Erythroblast (primary cell): ENCODE data around the gene KCNH1.

Experiments used
- DNase-seq, 2 experiments: peaks; one replicate each; lab custom pipeline; 2025; lab: John Stamatoyannopoulos, UW
- GATA1 ChIP-seq: IDR thresholded peaks from 2 replicates; pipeline ENCODE4 v1.6.1; 2011; ENCODE audit warnings: low read depth, mild to moderate bottlenecking, control low read depth, low read length, moderate library complexity
- POLR2A ChIP-seq: IDR thresholded peaks from 2 replicates; pipeline ENCODE4 v1.6.1; 2011; ENCODE audit warnings: mild to moderate bottlenecking, low read length

Gene KCNH1

DNA sequence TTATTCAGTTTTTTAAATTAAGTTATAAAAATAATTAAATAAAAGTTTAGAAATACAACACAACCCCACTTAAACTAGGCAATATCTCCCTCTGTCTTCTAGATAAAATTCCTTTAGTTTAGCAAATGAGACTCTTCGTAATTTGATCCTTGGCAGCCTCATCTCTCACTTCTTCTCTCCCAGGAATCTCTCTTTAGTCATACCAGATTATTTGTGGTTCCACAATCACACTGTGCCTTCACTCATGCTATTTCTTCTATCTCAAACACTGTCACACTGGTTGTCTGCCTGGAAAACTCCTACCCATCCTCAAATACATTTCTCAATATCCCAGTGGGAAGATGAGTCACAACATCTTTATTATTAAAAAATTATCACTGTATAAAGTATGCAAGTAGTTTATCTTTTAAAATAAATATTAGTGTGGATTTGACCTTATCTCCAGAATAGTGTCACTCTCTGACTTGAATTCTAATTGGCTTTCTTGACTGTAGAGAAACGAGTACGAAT, 195.5 kb downstream of the KCNH1 start:
- no peak for TF ChIP-seq GATA1
- TF ChIP-seq POLR2A, result no peak
- no peak for DNase-seq

DNA sequence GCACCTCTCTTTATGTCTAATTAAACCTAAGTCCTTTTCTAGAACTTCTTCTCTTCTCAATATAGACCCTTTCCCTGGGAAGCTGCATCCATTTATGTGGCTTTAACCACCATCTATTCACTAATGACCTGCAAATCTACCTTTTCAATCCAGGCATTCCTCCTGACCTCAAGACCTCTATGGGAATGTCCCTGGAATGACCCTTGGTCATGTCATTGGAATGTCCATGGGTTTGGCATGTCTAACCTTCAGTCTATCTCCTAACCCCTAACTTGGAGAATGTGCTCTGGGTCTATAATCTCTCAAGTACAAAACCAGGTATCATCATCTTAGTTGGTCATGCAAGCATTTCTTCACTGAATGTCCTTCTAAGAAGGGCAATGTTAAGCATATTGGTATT, 196.1 kb downstream of the KCNH1 start:
- TF ChIP-seq GATA1, result no peak
- TF ChIP-seq POLR2A, result no peak
- DNase-seq, result no peak

DNA sequence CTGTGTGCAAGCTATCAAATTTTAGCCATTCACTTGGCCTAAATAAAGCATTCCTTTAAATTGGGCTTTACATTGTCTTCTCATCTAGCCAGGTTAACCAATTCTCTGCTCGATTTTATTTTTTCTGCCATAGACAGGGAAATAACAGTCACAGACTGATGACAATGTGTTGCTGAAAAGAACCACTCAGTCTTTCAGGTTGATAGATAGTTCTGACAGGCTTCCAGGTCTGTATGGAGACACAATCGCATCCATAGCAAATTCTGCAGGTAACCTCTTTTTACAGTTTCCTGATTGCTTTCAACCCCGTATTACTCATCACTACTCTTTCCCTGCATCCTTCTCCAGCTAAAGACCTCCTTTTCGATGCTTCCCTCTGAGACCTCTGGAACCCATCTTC, 198.0 kb downstream of the KCNH1 start:
- no peak for DNase-seq
- TF ChIP-seq POLR2A (no peak), GATA1 (no peak)

DNA sequence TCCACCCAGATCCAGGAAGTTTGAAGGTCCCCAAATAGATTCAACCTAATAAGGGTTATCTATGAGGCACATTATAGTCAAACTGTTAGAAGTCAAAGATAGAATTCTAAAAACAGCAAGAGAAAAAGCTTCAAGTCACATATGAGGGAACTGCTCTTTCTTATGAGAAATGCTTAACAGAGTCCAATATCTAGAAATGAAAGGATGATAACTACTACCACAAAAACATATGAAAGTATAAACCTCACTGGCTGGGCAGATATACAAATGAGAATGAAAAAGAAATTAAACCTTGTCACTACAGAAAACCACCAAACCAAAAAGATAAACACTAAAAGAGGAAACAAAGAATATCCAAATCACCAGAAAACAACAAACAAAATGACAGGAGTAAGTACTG, 201.8 kb downstream of the KCNH1 start:
- no peak for TF ChIP-seq GATA1
- TF ChIP-seq POLR2A, result no peak
- no peak for DNase-seq

DNA sequence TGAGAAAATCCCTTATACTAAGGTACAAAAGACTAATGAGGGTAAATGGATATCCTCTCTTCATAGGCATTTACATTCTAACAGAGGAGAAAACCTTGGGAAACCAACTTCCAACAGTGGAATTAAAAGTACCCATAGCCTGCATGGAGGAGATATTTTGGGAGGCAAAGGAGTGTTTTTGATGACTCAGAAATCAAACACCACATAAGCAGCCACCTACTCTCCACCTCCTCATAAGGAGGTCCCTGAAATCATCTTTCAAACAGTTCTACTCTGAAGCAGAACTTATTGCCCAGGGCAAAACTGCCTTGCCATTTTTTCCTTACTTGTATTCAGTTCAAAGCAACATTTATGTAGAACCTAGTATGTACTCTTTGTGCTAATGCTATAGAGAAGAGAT, 211.3 kb downstream of the KCNH1 start:
- TF ChIP-seq POLR2A, result no peak
- TF ChIP-seq GATA1, result no peak

DNA sequence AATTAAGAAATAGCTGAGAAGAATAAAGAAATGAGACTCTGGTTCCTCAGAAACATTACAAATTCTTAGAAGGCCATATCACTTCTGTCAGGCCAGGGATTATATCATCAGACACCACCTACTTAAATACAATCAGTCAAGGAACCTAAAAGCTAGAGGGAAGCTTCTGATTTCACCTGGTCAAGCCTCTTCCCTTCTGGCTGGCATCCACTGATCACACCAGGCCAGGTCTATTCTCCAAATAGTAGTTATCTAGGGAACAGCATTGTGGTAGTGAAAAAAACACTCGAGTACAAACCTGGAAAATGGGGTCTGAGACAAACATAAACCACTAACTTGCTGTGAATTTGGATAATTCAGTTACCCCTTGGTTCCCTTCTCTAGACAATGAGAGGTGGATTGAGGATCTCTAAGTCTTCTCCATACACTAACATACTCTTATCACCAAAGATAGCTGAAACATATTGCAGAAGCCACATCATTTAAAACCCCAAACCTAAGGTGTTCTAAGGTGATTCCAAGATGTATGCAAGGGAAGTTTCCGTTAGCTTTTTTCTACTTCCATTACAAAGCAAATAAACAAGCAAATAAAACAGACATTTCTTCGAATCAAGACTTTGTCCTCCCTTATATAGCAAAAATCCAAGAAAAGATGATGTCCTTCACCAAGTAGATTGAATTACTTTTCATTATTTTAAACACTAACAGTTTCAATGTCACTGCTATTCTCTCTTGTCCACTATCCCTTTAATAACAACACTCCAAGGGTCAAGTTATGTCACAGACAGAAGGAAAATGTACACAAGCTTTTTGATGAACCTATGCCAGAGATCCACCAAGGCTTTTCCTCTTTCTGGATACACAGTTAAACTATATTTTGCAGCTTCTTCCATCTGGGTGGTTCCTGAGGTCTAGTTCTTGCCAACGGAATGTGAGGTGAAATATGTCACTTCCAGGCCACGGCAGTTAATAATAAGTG, 212.9 kb downstream of the KCNH1 start:
- DNase-seq, result no peak
- TF ChIP-seq GATA1, result no peak
- TF ChIP-seq POLR2A, result no peak

More for the DNA sequence above, 211.3 kb downstream of the KCNH1 start:
- DNase-seq, result no peak

DNA sequence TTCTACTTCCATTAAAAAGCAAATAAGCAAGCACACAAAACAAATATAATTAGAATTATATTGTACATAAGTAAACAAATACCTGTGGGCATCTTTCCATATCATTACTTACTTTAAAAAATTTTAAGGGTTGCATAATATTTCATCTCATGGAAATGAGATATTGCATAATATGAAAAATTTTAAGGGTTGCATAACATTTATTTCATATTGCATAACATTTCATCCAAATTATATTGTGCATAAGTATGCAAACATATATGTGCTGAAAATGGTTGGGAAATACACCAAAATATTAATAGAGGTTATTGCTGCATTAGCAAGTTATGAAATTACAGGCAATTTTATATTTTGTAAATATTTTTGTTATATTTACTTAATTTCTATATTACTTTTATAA, 213.7 kb downstream of the KCNH1 start:
- DNase-seq, result no peak
- TF ChIP-seq GATA1 (no peak), POLR2A (no peak)

DNA sequence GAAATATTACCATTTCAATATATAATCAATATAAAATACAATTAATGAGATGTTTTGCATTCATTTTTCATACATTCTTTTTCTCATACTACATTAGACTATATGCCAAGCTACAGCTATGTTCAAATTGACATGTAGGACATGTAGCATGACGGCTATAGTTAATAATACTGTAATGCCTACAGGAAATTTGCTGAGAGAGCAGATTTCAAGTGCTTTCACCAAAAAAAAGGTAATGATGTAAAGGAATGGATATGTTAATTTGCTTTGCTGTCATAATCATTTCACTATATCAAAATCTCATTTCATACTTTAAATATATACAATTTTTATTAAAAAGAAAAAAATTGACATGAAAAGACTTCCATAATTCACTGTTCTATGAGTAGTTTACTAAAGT, 215.1 kb downstream of the KCNH1 start:
- no peak for DNase-seq
- no peak for TF ChIP-seq POLR2A
- no peak for TF ChIP-seq GATA1

DNA sequence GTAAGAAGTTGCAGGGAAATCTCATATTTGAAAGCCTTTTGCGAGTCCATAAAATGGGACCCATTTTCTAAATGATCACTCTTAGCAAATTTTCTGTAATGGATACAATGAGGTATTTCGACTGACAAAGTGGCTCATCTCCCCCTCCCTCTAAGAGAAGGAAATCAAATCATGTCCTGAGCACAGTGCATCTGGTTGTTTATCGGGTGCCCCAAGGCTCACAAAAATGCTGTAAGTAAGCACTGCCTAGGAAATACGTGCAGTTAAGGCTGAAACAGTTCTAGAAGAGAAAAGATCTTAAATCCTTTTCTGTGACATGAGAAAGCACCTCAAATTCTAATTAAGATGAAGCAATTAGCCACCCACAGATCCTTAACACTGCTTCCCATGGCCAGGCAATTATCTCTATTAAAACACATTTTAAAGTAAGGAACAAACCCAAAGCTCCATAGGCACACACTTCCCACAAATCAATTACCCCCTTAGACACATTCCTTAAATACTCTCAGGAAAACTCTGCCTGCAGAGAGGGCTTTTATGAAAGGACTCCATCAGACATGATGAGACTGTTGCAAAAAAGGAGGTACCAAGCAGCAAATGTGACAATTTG, 216.3 kb downstream of the KCNH1 start:
- TF ChIP-seq POLR2A (no peak), GATA1 (no peak)
- no peak for DNase-seq

DNA sequence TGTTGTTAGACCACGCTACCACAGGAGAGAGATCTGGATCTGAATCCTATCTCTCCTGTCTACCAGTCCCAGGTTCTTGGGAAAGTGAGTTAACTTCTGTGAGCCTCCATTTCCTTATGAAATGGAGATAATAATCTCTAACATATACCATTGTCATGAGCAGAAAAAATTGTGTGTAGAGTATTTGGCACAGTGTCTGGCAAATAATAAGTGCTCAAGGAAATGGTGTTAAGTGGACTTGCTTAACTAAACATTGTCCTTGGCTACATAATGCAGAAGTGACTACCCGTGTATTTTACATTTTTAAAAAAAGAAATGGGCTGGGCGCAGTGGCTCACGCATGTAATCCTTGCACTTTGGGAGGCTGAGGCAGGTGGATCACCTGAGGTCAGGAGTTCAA, 217.4 kb downstream of the KCNH1 start:
- DNase-seq, result no peak
- TF ChIP-seq GATA1, result no peak
- no peak for TF ChIP-seq POLR2A

DNA sequence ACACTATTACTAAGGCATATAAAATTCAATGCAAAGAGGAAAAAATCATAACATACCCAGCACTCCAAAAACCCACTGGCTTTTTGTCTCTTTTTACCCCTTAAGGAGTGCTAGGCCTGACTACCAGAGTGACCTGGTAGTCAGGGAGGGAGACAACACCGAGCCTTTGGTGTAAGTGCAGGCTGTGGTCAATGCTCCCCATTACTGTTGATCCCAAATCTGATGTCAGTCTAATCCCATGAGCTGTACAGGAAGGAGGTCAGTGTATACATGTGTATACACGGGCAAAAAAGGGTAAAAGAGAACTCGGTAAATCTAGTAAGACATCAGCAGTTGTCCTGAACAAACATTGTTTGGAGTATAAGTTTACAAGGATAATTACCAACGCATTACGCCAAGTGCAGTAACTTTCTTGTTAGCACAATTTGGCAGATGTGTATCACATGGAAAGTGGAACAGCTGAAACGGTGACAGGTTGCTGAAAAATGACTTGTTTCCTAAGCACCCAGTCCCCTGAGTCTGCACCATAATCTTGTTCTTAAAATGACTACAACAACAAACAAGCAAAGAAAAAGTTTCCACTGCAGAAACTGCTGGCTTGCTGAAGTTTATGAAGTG, 217.9 kb downstream of the KCNH1 start:
- DNase-seq, result no peak
- no peak for TF ChIP-seq POLR2A
- no peak for TF ChIP-seq GATA1

DNA sequence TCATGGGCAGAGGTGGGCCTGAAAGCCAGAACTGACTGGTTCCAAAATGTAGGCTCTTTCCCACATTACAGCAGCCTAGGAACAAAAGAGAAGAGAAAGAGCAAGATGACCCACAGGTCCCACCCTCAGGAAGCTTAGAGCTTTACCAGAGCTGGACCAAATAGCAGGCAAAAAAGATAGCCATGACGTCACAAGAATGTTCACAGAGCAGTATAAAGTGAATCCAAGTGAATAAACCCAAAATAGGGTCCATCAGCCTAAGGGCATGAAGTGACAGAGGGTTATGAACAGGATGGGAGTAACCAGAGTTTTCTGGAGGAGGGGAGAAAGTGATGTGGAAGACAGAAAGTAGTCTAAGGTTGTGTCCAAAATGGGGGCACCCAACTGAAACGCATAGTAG, 221.2 kb downstream of the KCNH1 start:
- no peak for TF ChIP-seq POLR2A
- no peak for TF ChIP-seq GATA1
- no peak for DNase-seq

DNA sequence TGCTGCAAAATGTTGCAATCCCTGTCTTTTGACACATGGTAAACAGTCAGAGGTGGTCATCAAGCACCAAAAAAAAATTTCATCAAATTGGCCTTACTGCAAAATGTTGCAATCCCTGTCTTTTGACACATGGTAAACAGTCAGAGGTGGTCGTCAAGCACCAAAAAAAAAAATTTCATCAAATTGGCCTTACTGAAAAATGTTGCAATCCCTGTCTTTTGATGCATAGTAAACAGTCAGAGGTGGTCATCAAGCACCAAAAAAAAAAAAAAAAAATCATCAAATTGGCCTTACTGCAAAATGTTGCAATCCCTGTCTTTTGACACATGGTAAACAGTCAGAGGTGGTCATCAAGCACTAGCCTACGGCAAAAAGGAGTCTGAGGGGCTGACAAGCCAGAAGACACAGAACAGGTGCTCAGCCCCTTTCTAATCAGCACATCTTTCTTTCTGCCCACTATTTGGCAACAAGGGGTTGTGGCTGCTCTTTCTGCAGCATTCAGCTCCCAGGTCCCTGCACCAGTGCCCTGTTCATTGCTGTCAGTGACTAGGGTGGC, 223.8 kb downstream of the KCNH1 start:
- DNase-seq, result no peak
- TF ChIP-seq POLR2A (no peak), GATA1 (no peak)
